ENCODE results near the gene GPA33. TPM values are rescaled to one million over a fixed set of nuclear protein-coding genes. Genes with fewer than 3 reads are reported as not detected.
A peak's percentile ranks its signal among the peaks of the same experiment; 100 is the strongest.

GPA33 gene
- total and polyA plus RNA-seq, 10 of the 15 experiments (the other 5 are each of a cell fraction or from before 2014, with no cell fraction given) = 0.09 to 0.27 (median 0.21) TPM; not detected in 1

GRCh38 chr1:167067904-167068303 lies 22.3 kb downstream of the GPA33 start:
- intact Hi-C loops (cut with micrococcal nuclease; ENCODE audit: unreplicated experiment) = loop anchor here (5.0 kb wide), 2 partner anchors 199 to 464 kb away; no protein-coding TSS in a partner anchor
- BruUV-seq (replicated peaks) = no TSS peak

GRCh38 chr1:167066333-167067122 lies 23.6 kb downstream of the GPA33 start:
- peak overlapping the region; percentile 59 for H2AFZ ChIP-seq (ENCODE audit: control insufficient read depth, low read depth, low read length)
- H3K9ac ChIP-seq (ENCODE audit: control insufficient read depth, insufficient read depth, low read length) = no peak overlapping the region
- ChIA-PET POLR2A (no interaction called here), SMC1A (ENCODE audit: uncharacterized antibody, unreplicated experiment) (interaction anchor here (1.0 to 1.7 kb wide), 13 partner anchors 16 to 622 kb away, joined by 3 to 9 read pairs (median 3); partner anchors contain the start of gene POU2F1), RAD21 (ENCODE audit: unreplicated experiment) (interaction anchor here (0.7 to 2.1 kb wide), 11 partner anchors 10 to 487 kb away, joined by 3 to 8 read pairs (median 4); partner anchors contain the start of genes CREG1 and POU2F1), CTCF (interaction anchor here (0.6 to 18.3 kb wide), 27 partner anchors 9 to 1142 kb away, joined by 3 to 734 read pairs (median 3); partner anchors contain the start of gene POU2F1)
- peak overlapping the region; percentile 56 for H3K4me2 ChIP-seq (ENCODE audit: control insufficient read depth, insufficient read depth)
- WGBS (ENCODE audit: insufficient coverage, insufficient replicate concordance, low lambda C conversion rate, missing lambda C conversion rate) = 7% methylated on average over 31 of the region's 31 CpGs
- peak overlapping the region; percentile 70; the same call in 1 of the 2 replicates for H3K4me3 ChIP-seq
- no peak overlapping the region for H3K27ac ChIP-seq (ENCODE audit: control insufficient read depth, insufficient read depth)
- H3K4me1 ChIP-seq (ENCODE audit: control insufficient read depth, insufficient read depth, low read length) = no peaks in the 10 kb centered on the region
- no peaks in the 10 kb centered on the region; a peak in 1 of 4 replicates for H3K27me3 ChIP-seq (replicated peaks in 1 of 2; ENCODE audit: control insufficient read depth in 2 of 2, insufficient read depth in 2 of 2, low read length in 1 of 2)
- no peaks in the 10 kb centered on the region for H3K9me3 ChIP-seq (replicated peaks; ENCODE audit: control insufficient read depth, insufficient read depth, low read length)
- in situ Hi-C loops (cut with MboI) (loop anchor here (5.0 kb wide), 3 partner anchors 56 to 471 kb away; no protein-coding TSS in a partner anchor), intact Hi-C loops (cut with micrococcal nuclease; ENCODE audit: unreplicated experiment) (loop anchor here (1.0 to 5.0 kb wide), 6 partner anchors 58 to 466 kb away; partner anchors contain the start of gene POU2F1)
- H3K36me3 ChIP-seq (ENCODE audit: control insufficient read depth in 2 of 2, insufficient read depth in 2 of 2, low read length in 1 of 2) = no peaks in the 10 kb centered on the region
- no TSS peak for BruUV-seq (replicated peaks)
- H4K20me1 ChIP-seq (ENCODE audit: control insufficient read depth, insufficient read depth) = no peaks in the 10 kb centered on the region
- ATAC-seq (peak; percentile 97), FAIRE-seq (peak; percentile 73), DNase-seq (ENCODE audit: low read depth, low spot score) (no peak)
- no peaks in the 10 kb centered on the region for H3K79me2 ChIP-seq (ENCODE audit: control insufficient read depth, insufficient read depth, low read length)
- TF ChIP-seq RAD21 (IDR thresholded peaks at IDR 0.05; ENCODE audit: insufficient read depth, low read depth, low read length) (peak; percentile 87), MTA2 (IDR thresholded peaks at IDR 0.05; ENCODE audit: low read depth) (no peak), ZNF207 (IDR thresholded peaks at IDR 0.05; ENCODE audit: borderline replicate concordance) (no peak), RUNX3 (IDR thresholded peaks at IDR 0.05; ENCODE audit: low read length) (no peak), ATF7 (IDR thresholded peaks at IDR 0.05; ENCODE audit: low read depth) (no peak), IRF4 (IDR thresholded peaks at IDR 0.05; ENCODE audit: low read depth, low read length) (no peak), SRF (IDR thresholded peaks at IDR 0.05; ENCODE audit: low read depth in 2 of 2, low read length in 2 of 2) (no peak), RELA (IDR thresholded peaks at IDR 0.05; ENCODE audit: borderline replicate concordance, partially characterized antibody) (peak; percentile 32), PBX3 (IDR thresholded peaks at IDR 0.05; ENCODE audit: insufficient replicate concordance, low read depth, low read length) (no peak), ATF3 (IDR thresholded peaks at IDR 0.05; ENCODE audit: borderline replicate concordance, extremely low read depth, low read depth, low read length) (no peak), GATAD2B (conservative IDR thresholded peaks at IDR 0.05; ENCODE audit: low read depth) (no peak), ASH2L (IDR thresholded peaks at IDR 0.05; ENCODE audit: borderline replicate concordance, low read depth) (no peak)

More at GRCh38 chr1:167067904-167068303, 22.3 kb downstream of the GPA33 start:
- ATAC-seq (no peak), DNase-seq (ENCODE audit: low read depth, low spot score) (no peak), FAIRE-seq (no peak)
- CTCF ChIA-PET = interaction anchor here (1.4 to 1.6 kb wide), 3 partner anchors 9 to 466 kb away, joined by 6 to 11 read pairs (median 7); no protein-coding TSS in a partner anchor
- Histone ChIP-seq H4K20me1 (ENCODE audit: control insufficient read depth, insufficient read depth) (no peaks in the 10 kb centered on the region), H3K4me2 (ENCODE audit: control insufficient read depth, insufficient read depth) (no peak overlapping the region), H3K4me3 (no peak overlapping the region), H3K4me1 (ENCODE audit: control insufficient read depth, insufficient read depth, low read length) (no peaks in the 10 kb centered on the region), H2AFZ (ENCODE audit: control insufficient read depth, low read depth, low read length) (no peak overlapping the region), H3K9me3 (replicated peaks; ENCODE audit: control insufficient read depth, insufficient read depth, low read length) (no peaks in the 10 kb centered on the region), H3K36me3 (ENCODE audit: control insufficient read depth in 2 of 2, insufficient read depth in 2 of 2, low read length in 1 of 2) (no peaks in the 10 kb centered on the region), H3K79me2 (ENCODE audit: control insufficient read depth, insufficient read depth, low read length) (no peaks in the 10 kb centered on the region), H3K27me3 (replicated peaks in 1 of 2; ENCODE audit: control insufficient read depth in 2 of 2, insufficient read depth in 2 of 2, low read length in 1 of 2) (no peaks in the 10 kb centered on the region; a peak in 1 of 4 replicates), H3K27ac (ENCODE audit: control insufficient read depth, insufficient read depth) (no peak overlapping the region), H3K9ac (ENCODE audit: control insufficient read depth, insufficient read depth, low read length) (no peak overlapping the region)
- WGBS (ENCODE audit: insufficient coverage, insufficient replicate concordance, low lambda C conversion rate, missing lambda C conversion rate) = 18% methylated on average over 3 of the region's 3 CpGs
- POLR2A ChIA-PET = no interaction called here
- no peak for TF ChIP-seq MTA2 (IDR thresholded peaks at IDR 0.05; ENCODE audit: low read depth)
- TF ChIP-seq GATAD2B (conservative IDR thresholded peaks at IDR 0.05; ENCODE audit: low read depth) = no peak
- no peak for TF ChIP-seq TAF1 (IDR thresholded peaks at IDR 0.05; ENCODE audit: borderline replicate concordance, low read depth, low read length)
- no peak for TF ChIP-seq POU2F2 (IDR thresholded peaks at IDR 0.05; ENCODE audit: borderline replicate concordance, low read depth, low read length)
- no peak for TF ChIP-seq BHLHE40 (IDR thresholded peaks at IDR 0.05; ENCODE audit: borderline replicate concordance in 1 of 2, low read depth in 2 of 2, low read length in 1 of 2)
- TF ChIP-seq ZNF207 (IDR thresholded peaks at IDR 0.05; ENCODE audit: borderline replicate concordance) = no peak
- in situ Hi-C loops (cut with MboI) = loop anchor here (5.0 kb wide), 3 partner anchors 54 to 469 kb away; no protein-coding TSS in a partner anchor
- SMC1A ChIA-PET (ENCODE audit: uncharacterized antibody, unreplicated experiment) = no interaction called here
- RAD21 ChIA-PET (ENCODE audit: unreplicated experiment) = no interaction called here
